ENCODE results near the gene S1PR4.

DNA sequence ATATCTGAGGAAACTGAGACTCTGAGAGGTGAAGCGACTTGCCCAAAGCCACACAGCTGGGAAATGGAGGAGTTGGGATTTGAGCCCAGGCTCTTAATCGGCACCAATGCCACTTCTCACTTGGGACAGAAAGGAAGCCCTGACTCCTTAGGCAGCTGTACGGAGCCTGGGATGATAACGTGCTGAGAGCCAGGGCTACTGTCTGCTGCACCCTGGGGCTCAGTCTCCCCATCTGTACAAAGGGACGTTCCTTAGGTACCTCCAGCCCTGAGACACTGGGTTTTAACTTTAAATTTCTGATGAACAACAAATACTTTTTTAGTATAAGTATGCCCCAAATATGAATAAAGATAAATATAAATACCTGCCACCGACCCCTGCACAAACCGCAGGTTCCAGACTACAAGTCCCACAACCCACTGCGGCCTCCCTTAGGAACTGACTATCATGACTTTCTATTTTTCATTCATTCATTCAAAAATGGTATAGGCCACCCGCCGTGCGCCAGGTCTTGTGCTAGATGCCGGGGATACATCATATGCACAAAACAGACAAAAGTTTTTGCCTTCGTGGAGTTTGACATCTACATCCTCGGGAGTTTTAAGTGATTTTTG, 6.4 kb downstream of the S1PR4 start:
- TF ChIP-seq, protein P1, sequence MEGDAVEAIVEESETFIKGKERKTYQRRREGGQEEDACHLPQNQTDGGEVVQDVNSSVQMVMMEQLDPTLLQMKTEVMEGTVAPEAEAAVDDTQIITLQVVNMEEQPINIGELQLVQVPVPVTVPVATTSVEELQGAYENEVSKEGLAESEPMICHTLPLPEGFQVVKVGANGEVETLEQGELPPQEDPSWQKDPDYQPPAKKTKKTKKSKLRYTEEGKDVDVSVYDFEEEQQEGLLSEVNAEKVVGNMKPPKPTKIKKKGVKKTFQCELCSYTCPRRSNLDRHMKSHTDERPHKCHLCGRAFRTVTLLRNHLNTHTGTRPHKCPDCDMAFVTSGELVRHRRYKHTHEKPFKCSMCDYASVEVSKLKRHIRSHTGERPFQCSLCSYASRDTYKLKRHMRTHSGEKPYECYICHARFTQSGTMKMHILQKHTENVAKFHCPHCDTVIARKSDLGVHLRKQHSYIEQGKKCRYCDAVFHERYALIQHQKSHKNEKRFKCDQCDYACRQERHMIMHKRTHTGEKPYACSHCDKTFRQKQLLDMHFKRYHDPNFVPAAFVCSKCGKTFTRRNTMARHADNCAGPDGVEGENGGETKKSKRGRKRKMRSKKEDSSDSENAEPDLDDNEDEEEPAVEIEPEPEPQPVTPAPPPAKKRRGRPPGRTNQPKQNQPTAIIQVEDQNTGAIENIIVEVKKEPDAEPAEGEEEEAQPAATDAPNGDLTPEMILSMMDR (IDR thresholded peaks at IDR 0.05): no peak
- TF ChIP-seq POLR2A (IDR thresholded peaks at IDR 0.05): no peak
